ENCODE results near the gene TPK1.

- TF ChIP-seq CTCF (IDR thresholded peaks at IDR 0.05; ENCODE audit: insufficient read depth, low read depth, low read length), result no peak
- no peak for TF ChIP-seq EZH2 (IDR thresholded peaks at IDR 0.05; ENCODE audit: insufficient read depth, low read length)
These were observed 14.8 kb downstream of the TPK1 start for GRCh38 chr7:144821067-144821466.

Data from astrocyte (in vitro differentiated cells and primary cell).